Tibial artery (tissue), 4 donors: ENCODE data around the gene ARTN.

Experiments
- DNase-seq, 2 donors: peaks; one replicate each; pipeline ENCODE4 v3.0.0-alpha.2; 2019
- H3K27ac ChIP-seq, 2 donors: fragments of 200-600 bp; sonication (generic) in 1 of 2; 1 replicate in 1 of 2; 2 replicates in 1 of 2; pipeline ENCODE4 v1.5.1; 2018 to 2019; ENCODE audit warnings: mild to moderate bottlenecking in 1 of 2
- H3K27me3 ChIP-seq, 2 donors: fragments of 200-600 bp; sonication (generic) in 1 of 2; one replicate each; pipeline versions ENCODE4 v1.5.1 to v1.6.0; 2016 to 2019
- H3K36me3 ChIP-seq, 3 donors: fragments of 200-600 bp; sonication (generic) in 2 of 3; one replicate each; pipeline ENCODE4 v1.5.1; 2016 to 2019; ENCODE audit warnings: mild to moderate bottlenecking in 2 of 3
- H3K4me1 ChIP-seq, 4 donors: fragments of 200-600 bp; sonication (generic) in 2 of 4; 1 replicate in 3 of 4; 2 replicates in 1 of 4; pipeline ENCODE4 v1.5.1; 2016 to 2019
- H3K4me3 ChIP-seq, 2 donors: fragments of 200-600 bp; sonication (generic) in 1 of 2; 1 replicate in 1 of 2; 2 replicates in 1 of 2; pipeline ENCODE4 v1.5.1; 2018 to 2019; ENCODE audit warnings: mild to moderate bottlenecking in 2 of 2
- H3K9me3 ChIP-seq, 3 donors: fragments of 200-600 bp; sonication (generic) in 1 of 3; one replicate each; pipeline ENCODE4 v1.5.1; 2016 to 2019
- CTCF ChIP-seq, 2 experiments: fragments of 200-600 bp in 1 of 2; fragments of 450-650 bp in 1 of 2; IDR thresholded peaks; one replicate each; pipeline ENCODE4 v1.5.1; 2017 to 2019; ENCODE audit warnings: antibody characterized with exemption in 2 of 2, mild to moderate bottlenecking in 1 of 2, moderate library complexity in 1 of 2
- intact Hi-C: fragments of 100-400 bp; cut with DNase I; formaldehyde crosslinking; loops from one replicate; pipeline ENCODE4 v1.15.0; 2023; ENCODE audit warnings: low total_unique reads

Gene ARTN

GRCh38 chr1:43962324-43962723 is 28.7 kb downstream of the ARTN start:
- no peak overlapping the region for H3K27ac ChIP-seq
- no peaks in the 10 kb centered on the region for H3K27me3 ChIP-seq
- peaks cover 23 to 96% (median 78%) of the 10 kb centered on the region in 3 donors for H3K36me3 ChIP-seq
- no peak for TF ChIP-seq CTCF (IDR thresholded peaks at IDR 0.05)
- intact Hi-C loops = no loop called here
- H3K4me1 ChIP-seq = no peaks in the 10 kb centered on the region
- no peak for DNase-seq
- no peak overlapping the region for H3K4me3 ChIP-seq
- no peaks in the 10 kb centered on the region for H3K9me3 ChIP-seq

- no peaks in the 10 kb centered on the region for H3K4me1 ChIP-seq
- H3K9me3 ChIP-seq = no peaks in the 10 kb centered on the region
- no peaks in the 10 kb centered on the region for H3K27me3 ChIP-seq
- no peak for TF ChIP-seq CTCF (IDR thresholded peaks at IDR 0.05)
- intact Hi-C loops = no loop called here
- H3K27ac ChIP-seq = no peak overlapping the region
- peaks cover 17 to 93% (median 76%) of the 10 kb centered on the region in 3 donors for H3K36me3 ChIP-seq
- no peak for DNase-seq
- H3K4me3 ChIP-seq = no peak overlapping the region
Observed at GRCh38 chr1:43963006-43963405, 29.4 kb downstream of the ARTN start.

- no peak overlapping the region for H3K4me3 ChIP-seq
- no peaks in the 10 kb centered on the region for H3K9me3 ChIP-seq
- no peak for DNase-seq
- H3K36me3 ChIP-seq = peaks cover 9 to 84% (median 67%) of the 10 kb centered on the region in 3 donors
- no peaks in the 10 kb centered on the region for H3K27me3 ChIP-seq
- no peaks in the 10 kb centered on the region for H3K4me1 ChIP-seq
- no peak for TF ChIP-seq CTCF (IDR thresholded peaks at IDR 0.05)
- intact Hi-C loops = no loop called here
- no peak overlapping the region for H3K27ac ChIP-seq
Observed at GRCh38 chr1:43963890-43964289, 30.3 kb downstream of the ARTN start.

- intact Hi-C loops = no loop called here
- H3K9me3 ChIP-seq = no peaks in the 10 kb centered on the region
- no peak for DNase-seq
- H3K4me3 ChIP-seq = no peak overlapping the region
- TF ChIP-seq CTCF (IDR thresholded peaks at IDR 0.05) = no peak
- H3K27ac ChIP-seq = no peak overlapping the region
- H3K4me1 ChIP-seq = peaks cover 0 to 6% (median 3%) of the 10 kb centered on the region in 4 donors
- H3K27me3 ChIP-seq = no peaks in the 10 kb centered on the region
- peaks cover 0 to 70% (median 53%) of the 10 kb centered on the region in 3 donors for H3K36me3 ChIP-seq
Observed at GRCh38 chr1:43965316-43965715, 31.7 kb downstream of the ARTN start.

GRCh38 chr1:43968348-43968948 is 34.8 kb downstream of the ARTN start:
- peaks cover 0 to 53% (median 22%) of the 10 kb centered on the region in 3 donors for H3K36me3 ChIP-seq
- TF ChIP-seq CTCF (IDR thresholded peaks at IDR 0.05) = no peak

GRCh38 chr1:43969416-43969745 is 35.8 kb downstream of the ARTN start:
- intact Hi-C loops = no loop called here
- Histone ChIP-seq H3K36me3 (peaks cover 0 to 43% (median 17%) of the 10 kb centered on the region in 3 donors), H3K27ac (no peak overlapping the region), H3K4me1 (peaks cover 0 to 24% (median 18%) of the 10 kb centered on the region in 4 donors), H3K9me3 (no peaks in the 10 kb centered on the region), H3K27me3 (no peaks in the 10 kb centered on the region), H3K4me3 (peak overlapping the region; percentile 76 to 91)
- DNase-seq = no peak
- TF ChIP-seq CTCF (IDR thresholded peaks at IDR 0.05) = peak in 1 of 2 experiments; percentile 40

More at GRCh38 chr1:43968348-43968948, 34.8 kb downstream of the ARTN start:
- intact Hi-C loops = no loop called here
- Histone ChIP-seq H3K27ac (no peak overlapping the region), H3K9me3 (no peaks in the 10 kb centered on the region), H3K27me3 (no peaks in the 10 kb centered on the region), H3K4me1 (peaks cover 0 to 18% (median 14%) of the 10 kb centered on the region in 4 donors), H3K4me3 (no peak overlapping the region)
- DNase-seq = no peak
